Muscle layer of colon (tissue), 2 donors: ENCODE results near the gene GPC5.

Experiments
- H3K27ac ChIP-seq: one replicate; pipeline ENCODE4 v1.7.0; 2013; ENCODE audit warnings: low read depth, mild to moderate bottlenecking, low read length, moderate library complexity
- H3K27me3 ChIP-seq, 2 donors: one replicate each; pipeline ENCODE4 v1.7.0; 2013; ENCODE audit warnings: low read length in 2 of 2, mild to moderate bottlenecking in 2 of 2; ENCODE audit not compliant: insufficient read depth in 2 of 2, control insufficient read depth in 1 of 2
- H3K36me3 ChIP-seq: one replicate; pipeline ENCODE4 v1.7.0; 2013; ENCODE audit warnings: mild to moderate bottlenecking, low read length; ENCODE audit not compliant: insufficient read depth
- H3K4me1 ChIP-seq: one replicate; pipeline ENCODE4 v1.7.0; 2013; ENCODE audit warnings: mild to moderate bottlenecking, low read length; ENCODE audit not compliant: insufficient read depth
- H3K4me3 ChIP-seq, 2 donors: one replicate each; pipeline ENCODE4 v1.7.0; 2013; ENCODE audit warnings: low read length in 2 of 2, low read depth in 1 of 2, mild to moderate bottlenecking in 1 of 2, moderate library complexity in 1 of 2
- H3K9ac ChIP-seq: one replicate; pipeline ENCODE4 v1.7.0; 2013; ENCODE audit warnings: low read length
- H3K9me3 ChIP-seq: one replicate; pipeline ENCODE4 v1.7.0; 2013; ENCODE audit warnings: mild to moderate bottlenecking, low read length
- donor health status: abdominal sarcoma.
- donor health status: Adenocarcinoma of cecum.

Gene GPC5

GRCh38 chr13:92044351-92044750 is 645.9 kb downstream of the GPC5 start:
- Histone ChIP-seq H3K36me3 (no peaks in the 10 kb centered on the region), H3K27ac (no peak overlapping the region), H3K4me1 (no peaks in the 10 kb centered on the region)

DNA sequence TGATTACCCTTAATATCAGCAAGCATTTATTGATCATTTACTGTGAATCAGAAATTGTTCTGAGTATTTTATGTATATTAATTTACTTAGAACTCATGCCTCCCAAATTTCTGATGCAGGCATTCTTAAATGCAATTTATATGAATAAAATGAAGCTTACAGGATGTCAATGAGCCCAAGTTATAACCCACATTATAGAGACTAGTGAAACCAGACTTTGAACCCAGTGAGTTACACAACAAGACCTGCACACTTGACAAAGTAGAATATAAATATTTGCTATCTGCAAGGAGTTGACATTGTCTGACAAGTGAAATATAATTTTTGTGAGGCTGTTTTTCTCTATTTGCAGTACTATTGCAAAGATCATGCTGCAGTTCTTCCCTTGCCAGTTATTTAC is 656.0 kb downstream of the GPC5 start:
- Histone ChIP-seq H3K4me3 (no peak overlapping the region), H3K27me3 (no peaks in the 10 kb centered on the region), H3K36me3 (no peaks in the 10 kb centered on the region), H3K4me1 (no peaks in the 10 kb centered on the region), H3K9ac (no peak overlapping the region), H3K9me3 (no peaks in the 10 kb centered on the region), H3K27ac (no peak overlapping the region)

More at GRCh38 chr13:92044351-92044750, 645.9 kb downstream of the GPC5 start:
- H3K4me3 ChIP-seq, result no peak overlapping the region
- no peaks in the 10 kb centered on the region for H3K9me3 ChIP-seq
- no peaks in the 10 kb centered on the region for H3K27me3 ChIP-seq
- no peak overlapping the region for H3K9ac ChIP-seq

GRCh38 chr13:92074658-92075057 is 676.2 kb downstream of the GPC5 start:
- Histone ChIP-seq H3K4me3 (no peak overlapping the region), H3K27me3 (no peaks in the 10 kb centered on the region), H3K4me1 (no peaks in the 10 kb centered on the region), H3K27ac (no peak overlapping the region), H3K9me3 (no peaks in the 10 kb centered on the region), H3K36me3 (no peaks in the 10 kb centered on the region), H3K9ac (no peak overlapping the region)

GRCh38 chr13:92097337-92097903 is 699.0 kb downstream of the GPC5 start:
- Histone ChIP-seq H3K4me3 (no peak overlapping the region), H3K27ac (no peak overlapping the region), H3K36me3 (no peaks in the 10 kb centered on the region), H3K9me3 (no peaks in the 10 kb centered on the region), H3K9ac (no peak overlapping the region), H3K27me3 (no peaks in the 10 kb centered on the region), H3K4me1 (peaks cover 8% of the 10 kb centered on the region)

DNA sequence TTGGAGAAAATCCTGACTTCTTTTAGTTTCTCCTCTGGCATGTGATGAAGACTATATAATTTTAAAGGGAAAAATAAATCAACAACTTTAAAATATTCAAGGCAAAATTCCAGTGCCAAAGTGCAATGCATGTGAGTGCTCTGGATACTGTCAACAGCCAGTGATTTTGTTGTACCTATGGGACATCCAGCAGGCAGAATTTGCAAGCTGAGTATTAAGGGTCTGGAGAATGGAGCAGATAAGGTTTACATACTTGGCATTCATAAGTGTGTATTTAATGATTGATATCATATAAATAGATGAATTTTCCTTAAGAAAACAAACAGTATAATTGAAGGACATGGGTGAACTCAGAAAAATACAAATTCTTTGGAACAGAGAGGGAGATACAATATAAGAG is 703.4 kb downstream of the GPC5 start:
- Histone ChIP-seq H3K9ac (no peak overlapping the region), H3K36me3 (no peaks in the 10 kb centered on the region), H3K4me1 (peaks cover 17% of the 10 kb centered on the region), H3K27ac (no peak overlapping the region), H3K4me3 (no peak overlapping the region), H3K27me3 (no peaks in the 10 kb centered on the region), H3K9me3 (no peaks in the 10 kb centered on the region)

DNA sequence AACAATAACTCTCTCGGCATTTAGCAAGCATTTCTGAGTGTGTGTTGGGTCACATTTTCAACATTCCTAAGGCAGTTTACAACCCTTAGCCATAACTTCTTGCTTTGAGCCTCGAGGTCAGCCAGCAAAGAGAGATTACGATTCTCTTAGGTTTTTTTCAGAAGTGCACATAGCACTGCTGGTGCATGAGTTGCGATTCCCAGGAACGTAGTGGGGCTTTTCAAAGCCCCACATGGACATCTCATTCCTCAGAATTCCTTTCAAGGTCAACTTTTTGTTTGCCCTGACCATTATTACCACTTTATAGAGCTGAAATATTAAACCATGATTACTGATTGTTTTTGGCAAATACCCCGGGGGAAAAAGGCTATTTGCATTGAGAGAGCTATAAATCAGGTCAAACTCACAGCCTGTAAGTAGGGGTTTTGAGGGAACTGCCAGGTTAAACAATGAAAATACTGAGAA is 705.3 kb downstream of the GPC5 start:
- Histone ChIP-seq H3K36me3 (no peaks in the 10 kb centered on the region), H3K27me3 (no peaks in the 10 kb centered on the region), H3K9ac (no peak overlapping the region), H3K4me1 (peaks cover 17% of the 10 kb centered on the region), H3K27ac (no peak overlapping the region), H3K4me3 (no peak overlapping the region), H3K9me3 (no peaks in the 10 kb centered on the region)

GRCh38 chr13:92122186-92122853 is 723.9 kb downstream of the GPC5 start:
- H3K4me3 ChIP-seq, result no peak overlapping the region
- no peaks in the 10 kb centered on the region for H3K4me1 ChIP-seq
- no peaks in the 10 kb centered on the region for H3K36me3 ChIP-seq
- H3K27me3 ChIP-seq, result no peaks in the 10 kb centered on the region
- H3K27ac ChIP-seq, result no peak overlapping the region
- H3K9ac ChIP-seq, result no peak overlapping the region
- H3K9me3 ChIP-seq, result no peaks in the 10 kb centered on the region

GRCh38 chr13:92126399-92126798 is 728.0 kb downstream of the GPC5 start:
- Histone ChIP-seq H3K27me3 (no peaks in the 10 kb centered on the region), H3K27ac (no peak overlapping the region), H3K4me1 (no peaks in the 10 kb centered on the region), H3K36me3 (no peaks in the 10 kb centered on the region), H3K9me3 (no peaks in the 10 kb centered on the region), H3K9ac (no peak overlapping the region), H3K4me3 (no peak overlapping the region)

- Histone ChIP-seq H3K9me3 (no peaks in the 10 kb centered on the region), H3K36me3 (no peaks in the 10 kb centered on the region), H3K4me1 (no peaks in the 10 kb centered on the region), H3K27ac (no peak overlapping the region), H3K9ac (no peak overlapping the region), H3K4me3 (no peak overlapping the region), H3K27me3 (no peaks in the 10 kb centered on the region)
Observed at GRCh38 chr13:92135509-92135908, 737.1 kb downstream of the GPC5 start.

- no peaks in the 10 kb centered on the region for H3K36me3 ChIP-seq
- H3K27me3 ChIP-seq, result no peaks in the 10 kb centered on the region
- H3K4me3 ChIP-seq, result no peak overlapping the region
- H3K9me3 ChIP-seq, result no peaks in the 10 kb centered on the region
- no peaks in the 10 kb centered on the region for H3K4me1 ChIP-seq
- no peak overlapping the region for H3K9ac ChIP-seq
- no peak overlapping the region for H3K27ac ChIP-seq
Observed at GRCh38 chr13:92136449-92137155, 738.2 kb downstream of the GPC5 start.

DNA sequence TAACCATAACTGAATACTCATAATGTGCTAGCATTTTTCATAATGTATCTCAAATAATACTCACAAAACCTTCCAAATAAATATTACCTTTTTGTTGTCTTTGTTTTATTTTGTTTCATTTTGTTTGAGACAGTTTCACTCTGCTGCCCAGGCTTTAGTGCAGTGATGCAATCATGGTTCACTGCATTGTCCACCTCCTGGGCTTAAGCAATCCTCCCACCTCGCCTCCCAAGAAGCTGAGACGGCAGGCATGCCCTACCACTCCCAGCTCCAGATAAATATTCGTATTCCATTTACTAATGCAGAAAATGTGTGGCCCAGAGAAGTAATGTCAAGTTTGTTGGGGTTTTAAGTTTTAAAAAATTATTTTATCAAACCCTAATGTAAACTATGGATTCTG is 739.1 kb downstream of the GPC5 start:
- Histone ChIP-seq H3K4me1 (no peaks in the 10 kb centered on the region), H3K27ac (no peak overlapping the region), H3K4me3 (no peak overlapping the region), H3K9me3 (no peaks in the 10 kb centered on the region), H3K36me3 (no peaks in the 10 kb centered on the region), H3K9ac (no peak overlapping the region), H3K27me3 (no peaks in the 10 kb centered on the region)
